ENCODE results near the gene TOR1AIP1. TPM values are rescaled to one million over a fixed set of nuclear protein-coding genes. Genes with fewer than 3 reads are reported as not detected.
"Not testable (repeated sequence)": the region's sequence is repeated elsewhere in the genome, so short reads cannot be mapped to it uniquely, and the experiment has no call there.

The TOR1AIP1 gene, protein sequence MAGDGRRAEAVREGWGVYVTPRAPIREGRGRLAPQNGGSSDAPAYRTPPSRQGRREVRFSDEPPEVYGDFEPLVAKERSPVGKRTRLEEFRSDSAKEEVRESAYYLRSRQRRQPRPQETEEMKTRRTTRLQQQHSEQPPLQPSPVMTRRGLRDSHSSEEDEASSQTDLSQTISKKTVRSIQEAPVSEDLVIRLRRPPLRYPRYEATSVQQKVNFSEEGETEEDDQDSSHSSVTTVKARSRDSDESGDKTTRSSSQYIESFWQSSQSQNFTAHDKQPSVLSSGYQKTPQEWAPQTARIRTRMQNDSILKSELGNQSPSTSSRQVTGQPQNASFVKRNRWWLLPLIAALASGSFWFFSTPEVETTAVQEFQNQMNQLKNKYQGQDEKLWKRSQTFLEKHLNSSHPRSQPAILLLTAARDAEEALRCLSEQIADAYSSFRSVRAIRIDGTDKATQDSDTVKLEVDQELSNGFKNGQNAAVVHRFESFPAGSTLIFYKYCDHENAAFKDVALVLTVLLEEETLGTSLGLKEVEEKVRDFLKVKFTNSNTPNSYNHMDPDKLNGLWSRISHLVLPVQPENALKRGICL
- 48.8 and 64.6 TPM in 2 replicates for total RNA-seq (2014; rRNA removed; shearing (Covaris generic))
- polyA plus RNA-seq (2016; fragmentation: Nextera tagmentation; extraction: Ambion mirVana) = 57.1 and 59.1 TPM in 2 replicates

DNA sequence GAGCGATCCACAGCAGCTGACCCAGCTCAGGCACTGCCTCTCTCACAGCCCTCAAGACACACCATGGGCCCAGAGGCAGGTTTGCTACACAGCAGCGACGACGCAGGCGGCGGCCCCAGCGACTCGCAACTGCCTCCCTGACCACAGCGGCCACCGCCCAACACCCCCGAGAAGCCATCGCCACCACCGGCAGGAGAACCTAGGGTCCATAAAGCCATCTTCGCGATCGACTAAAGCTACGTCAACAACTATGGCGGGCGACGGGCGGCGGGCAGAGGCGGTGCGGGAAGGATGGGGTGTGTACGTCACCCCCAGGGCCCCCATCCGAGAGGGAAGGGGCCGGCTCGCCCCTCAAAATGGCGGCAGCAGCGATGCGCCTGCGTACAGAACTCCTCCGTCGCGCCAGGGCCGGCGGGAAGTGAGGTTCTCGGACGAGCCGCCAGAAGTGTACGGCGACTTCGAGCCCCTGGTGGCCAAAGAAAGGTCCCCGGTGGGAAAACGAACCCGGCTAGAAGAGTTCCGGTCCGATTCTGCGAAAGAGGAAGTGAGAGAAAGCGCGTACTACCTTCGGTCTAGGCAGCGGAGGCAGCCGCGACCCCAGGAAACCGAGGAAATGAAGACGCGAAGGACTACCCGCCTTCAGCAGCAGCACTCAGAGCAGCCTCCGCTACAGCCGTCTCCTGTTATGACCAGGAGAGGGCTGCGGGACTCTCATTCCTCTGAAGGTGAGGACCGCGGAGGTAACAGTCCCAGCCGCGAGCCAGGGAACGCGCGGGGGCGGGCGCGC lies at the start of gene TOR1AIP1:
Gene TOR1AIP1, plus strand, starts transcription at position 33 of the 787 bp plus-strand sequence. Its CDS starts 218 bp downstream, at position 251.
- Histone ChIP-seq H3K4me3 (peak within 1 kb of the TSS; percentile 90), H3K4me2 (ENCODE audit: unreplicated experiment) (peak within 1 kb of the TSS; percentile 99), H3K36me3 (ENCODE audit: low read depth) (peaks cover 21% of the 10 kb centered on the region; the same call in 1 of the 2 replicates), H4K20me1 (ENCODE audit: insufficient read depth) (no peaks in the 10 kb centered on the region), H3K27ac (peak within 1 kb of the TSS; percentile 99), H3K9me2 (ENCODE audit: insufficient read depth) (no peaks in the 10 kb centered on the region), H2AFZ (peak within 1 kb of the TSS; percentile 85), H3K9me3 (ENCODE audit: low read depth) (no peaks in the 10 kb centered on the region), H3K9ac (peak within 1 kb of the TSS; percentile 98), H3K27me3 (replicated peaks; ENCODE audit: insufficient read depth) (no peaks in the 10 kb centered on the region), H3K79me2 (ENCODE audit: insufficient read depth) (peaks cover 71% of the 10 kb centered on the region), H3K4me1 (ENCODE audit: insufficient read depth) (peaks cover 17% of the 10 kb centered on the region), H3F3A (ENCODE audit: insufficient read depth) (peaks cover 12% of the 10 kb centered on the region)
- peak; percentile 99 for DNase-seq
- TF ChIP-seq EZH2phosphoT487 (IDR thresholded peaks at IDR 0.05; ENCODE audit: insufficient read depth, low read depth) (no peak), EZH2 (IDR thresholded peaks at IDR 0.05; ENCODE audit: insufficient read depth, poor library complexity, severe bottlenecking) (no peak)
- WGBS, 2 experiments (ENCODE audit: low coverage in 1 of 2, low lambda C conversion rate in 2 of 2, missing lambda C conversion rate in 2 of 2) = 0% methylated on average over 70 to 72 of the region's 72 CpGs
- in situ Hi-C loops (cut with MboI) = loop anchor here (25.0 kb wide), 1 partner anchor 280 kb away; the partner anchor contains the start of gene QSOX1

DNA sequence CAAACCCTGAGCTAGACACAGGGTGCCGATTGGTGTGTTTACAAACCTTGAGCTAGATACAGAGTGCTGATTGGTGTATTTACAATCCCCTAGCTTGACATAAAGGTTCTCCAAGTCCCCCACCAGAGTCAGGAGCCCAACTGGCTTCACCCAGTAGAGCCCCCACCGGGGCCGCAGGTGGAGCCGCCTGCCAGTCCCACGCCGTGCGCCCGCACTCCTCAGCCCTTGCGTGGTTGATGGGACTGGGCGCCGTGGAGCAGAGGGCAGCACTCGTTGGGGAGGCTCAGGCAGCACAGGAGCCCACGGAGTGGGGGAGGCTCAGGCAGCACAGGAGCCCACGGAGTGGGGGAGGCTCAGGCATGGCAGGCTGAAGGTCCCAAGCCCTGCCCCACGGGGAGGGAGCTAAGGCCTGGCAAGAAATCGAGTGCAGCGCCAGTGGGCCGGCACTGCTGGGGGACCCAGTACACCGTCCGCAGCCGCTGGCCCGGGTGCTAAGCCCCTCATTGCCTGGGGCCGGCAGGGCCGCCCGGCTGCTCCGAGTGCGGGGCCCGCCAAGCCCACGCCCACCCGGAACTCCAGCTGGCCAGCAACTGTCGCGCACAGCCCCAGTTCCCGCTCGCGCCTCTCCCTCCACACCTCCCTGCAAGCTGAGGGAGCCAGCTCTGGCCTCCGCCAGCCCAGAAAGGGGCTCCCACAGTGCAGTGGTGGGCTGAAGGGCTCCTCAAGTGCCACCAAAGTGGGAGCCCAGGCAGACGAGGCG lies 45.2 kb upstream of the TOR1AIP1 start:
- H3K9ac ChIP-seq; DNase-seq; H3K9me3 ChIP-seq (ENCODE audit: low read depth); H3K9me2 ChIP-seq (ENCODE audit: insufficient read depth); H3F3A ChIP-seq (ENCODE audit: insufficient read depth); H3K4me3 ChIP-seq; H3K4me1 ChIP-seq (ENCODE audit: insufficient read depth); H3K4me2 ChIP-seq (ENCODE audit: unreplicated experiment); H3K27ac ChIP-seq; H3K27me3 ChIP-seq (replicated peaks; ENCODE audit: insufficient read depth); H2AFZ ChIP-seq; H3K79me2 ChIP-seq (ENCODE audit: insufficient read depth); H4K20me1 ChIP-seq (ENCODE audit: insufficient read depth); in situ Hi-C loops (cut with MboI): not testable (repeated sequence)
- WGBS, 2 experiments (ENCODE audit: low coverage in 1 of 2, low lambda C conversion rate in 2 of 2, missing lambda C conversion rate in 2 of 2) = 98 to 99% methylated on average over 23 to 28 of the region's 38 CpGs
- H3K36me3 ChIP-seq (ENCODE audit: low read depth) = peaks cover 10% of the 10 kb centered on the region; the same call in 1 of the 2 replicates

DNA sequence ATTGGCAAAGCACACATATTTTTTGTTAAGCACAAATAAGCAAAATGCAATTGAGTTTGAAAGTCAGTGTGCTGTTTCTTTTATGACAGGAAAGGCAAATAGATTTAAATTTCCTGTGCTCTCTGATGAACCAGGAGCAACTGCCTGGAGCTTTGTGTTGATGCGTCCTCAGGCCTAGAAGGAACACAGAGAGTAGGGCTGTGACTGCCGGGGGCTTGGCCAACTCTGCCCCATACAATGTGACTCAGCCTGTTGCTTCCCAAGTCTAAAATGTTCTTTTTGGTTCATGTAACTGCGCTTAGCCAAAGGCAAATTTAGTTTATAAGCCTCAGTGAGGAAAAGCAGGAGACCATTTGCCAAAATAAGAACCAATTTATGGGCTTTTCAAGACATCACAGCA lies 42.0 kb upstream of the TOR1AIP1 start:
- no peaks in the 10 kb centered on the region for H3K4me1 ChIP-seq (ENCODE audit: insufficient read depth)
- in situ Hi-C loops (cut with MboI) = no loop called here
- no peak overlapping the region for H3K4me3 ChIP-seq
- 80 to 83% methylated on average over 3 of the region's 3 CpGs for WGBS, 2 experiments (ENCODE audit: low coverage in 1 of 2, low lambda C conversion rate in 2 of 2, missing lambda C conversion rate in 2 of 2)
- TF ChIP-seq EZH2 (IDR thresholded peaks at IDR 0.05; ENCODE audit: insufficient read depth, poor library complexity, severe bottlenecking) = no peak
- TF ChIP-seq EZH2phosphoT487 (IDR thresholded peaks at IDR 0.05; ENCODE audit: insufficient read depth, low read depth) = no peak
- no peaks in the 10 kb centered on the region for H3F3A ChIP-seq (ENCODE audit: insufficient read depth)
- H3K36me3 ChIP-seq (ENCODE audit: low read depth) = peaks cover 19% of the 10 kb centered on the region; the same call in 1 of the 2 replicates
- H3K79me2 ChIP-seq (ENCODE audit: insufficient read depth) = peaks cover 2% of the 10 kb centered on the region; the same call in 1 of the 2 replicates
- H3K27ac ChIP-seq = no peak overlapping the region
- H2AFZ ChIP-seq = no peak overlapping the region
- H3K9me2 ChIP-seq (ENCODE audit: insufficient read depth) = no peaks in the 10 kb centered on the region
- no peak for DNase-seq
- H3K4me2 ChIP-seq (ENCODE audit: unreplicated experiment) = no peak overlapping the region
- no peaks in the 10 kb centered on the region for H3K27me3 ChIP-seq (replicated peaks; ENCODE audit: insufficient read depth)
- H3K9ac ChIP-seq = no peak overlapping the region
- H4K20me1 ChIP-seq (ENCODE audit: insufficient read depth) = no peaks in the 10 kb centered on the region
- H3K9me3 ChIP-seq (ENCODE audit: low read depth) = no peaks in the 10 kb centered on the region

DNA sequence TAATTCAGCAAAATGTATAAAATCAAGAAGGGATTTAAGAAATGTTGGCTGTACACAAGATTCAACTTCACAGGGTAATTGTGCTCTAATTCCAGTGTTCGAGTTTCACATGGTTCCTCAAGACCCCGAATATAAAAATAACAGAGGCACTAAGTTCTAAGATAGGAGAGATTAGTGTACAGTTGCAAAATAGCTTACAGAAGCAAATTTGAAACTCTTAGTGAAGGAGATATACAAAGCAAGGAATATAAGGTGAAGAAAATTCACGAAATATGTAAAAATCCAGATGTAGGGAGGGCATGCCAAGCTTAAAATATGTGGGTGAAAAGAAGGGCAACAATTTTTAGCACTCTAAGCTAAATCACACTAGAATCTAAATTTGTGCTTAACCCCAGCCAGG lies 33.9 kb upstream of the TOR1AIP1 start:
- no peak overlapping the region for H3K27ac ChIP-seq
- no peaks in the 10 kb centered on the region for H3K27me3 ChIP-seq (replicated peaks; ENCODE audit: insufficient read depth)
- no peak for DNase-seq
- TF ChIP-seq EZH2 (IDR thresholded peaks at IDR 0.05; ENCODE audit: insufficient read depth, poor library complexity, severe bottlenecking) (no peak), EZH2phosphoT487 (IDR thresholded peaks at IDR 0.05; ENCODE audit: insufficient read depth, low read depth) (no peak)
- no peak overlapping the region for H3K4me3 ChIP-seq
- H3K4me1 ChIP-seq (ENCODE audit: insufficient read depth) = no peaks in the 10 kb centered on the region
- H4K20me1 ChIP-seq (ENCODE audit: insufficient read depth) = no peaks in the 10 kb centered on the region
- H3K9ac ChIP-seq = no peak overlapping the region
- 0 out of 2 replicates have a peak, but pooled peaks cover 6% of the 10 kb centered on the region for H3K79me2 ChIP-seq (ENCODE audit: insufficient read depth)
- no peaks in the 10 kb centered on the region for H3K9me2 ChIP-seq (ENCODE audit: insufficient read depth)
- no peak overlapping the region for H3K4me2 ChIP-seq (ENCODE audit: unreplicated experiment)
- in situ Hi-C loops (cut with MboI) = no loop called here
- no peaks in the 10 kb centered on the region for H3F3A ChIP-seq (ENCODE audit: insufficient read depth)
- 94 to 97% methylated on average over 3 of the region's 3 CpGs for WGBS, 2 experiments (ENCODE audit: low coverage in 1 of 2, low lambda C conversion rate in 2 of 2, missing lambda C conversion rate in 2 of 2)
- no peaks in the 10 kb centered on the region for H3K9me3 ChIP-seq (ENCODE audit: low read depth)
- peaks cover 68% of the 10 kb centered on the region for H3K36me3 ChIP-seq (ENCODE audit: low read depth)
- H2AFZ ChIP-seq = no peak overlapping the region
